NCI-H2029 treated with DMSO at 0.1 percent for 48 hours (cell line): ENCODE measurements around the gene CFAP206.
"Not testable (repeated sequence)": the region's sequence is repeated elsewhere in the genome, so short reads cannot be mapped to it uniquely, and the experiment has no call there.

Source experiments
- DNase-seq: peaks from one replicate; lab custom pipeline; 2025; lab: John Stamatoyannopoulos, UW

The CFAP206 gene

GRCh38 chr6:87426789-87427188 is 19.0 kb downstream of the CFAP206 start:
- DNase-seq: no peak

GRCh38 chr6:87430499-87430898 is 22.7 kb downstream of the CFAP206 start:
- no peak for DNase-seq

- no peak for DNase-seq
Observed at GRCh38 chr6:87431263-87431662, 23.5 kb downstream of the CFAP206 start.

GRCh38 chr6:87436435-87436834 is 28.7 kb downstream of the CFAP206 start:
- no peak for DNase-seq

GRCh38 chr6:87441711-87442110 is 33.9 kb downstream of the CFAP206 start:
- DNase-seq: no peak

GRCh38 chr6:87444362-87444761 is 36.6 kb downstream of the CFAP206 start:
- no peak for DNase-seq

- DNase-seq: no peak
Observed at GRCh38 chr6:87465051-87465450, 57.3 kb downstream of the CFAP206 start.

- peak; percentile 75 for DNase-seq
Observed at GRCh38 chr6:87472525-87473418, 65.0 kb downstream of the CFAP206 start, which contains the start of gene SLC35A1. SLC35A1 (plus strand) TSS chr6:87472974; CDS start chr6:87473004, 30 bp downstream.

- DNase-seq: no peak
Observed at GRCh38 chr6:87473419-87473903, 65.7 kb downstream of the CFAP206 start.

- no peak for DNase-seq
Observed at GRCh38 chr6:87481931-87482330, 74.2 kb downstream of the CFAP206 start.

- no peak for DNase-seq
Observed at GRCh38 chr6:87482366-87482765, 74.6 kb downstream of the CFAP206 start.

GRCh38 chr6:87483929-87484328 is 76.2 kb downstream of the CFAP206 start:
- DNase-seq: no peak

GRCh38 chr6:87484491-87484890 is 76.7 kb downstream of the CFAP206 start:
- no peak for DNase-seq

GRCh38 chr6:87487555-87487954 is 79.8 kb downstream of the CFAP206 start:
- no peak for DNase-seq

GRCh38 chr6:87489326-87489725 is 81.6 kb downstream of the CFAP206 start:
- DNase-seq: not testable (repeated sequence)

GRCh38 chr6:87494761-87495422 is 87.1 kb downstream of the CFAP206 start:
- no peak for DNase-seq

- no peak for DNase-seq
Observed at GRCh38 chr6:87498048-87498447, 90.3 kb downstream of the CFAP206 start.

GRCh38 chr6:87501809-87502572 is 94.2 kb downstream of the CFAP206 start:
- DNase-seq: no peak

- no peak for DNase-seq
Observed at GRCh38 chr6:87504441-87504840, 96.7 kb downstream of the CFAP206 start.
